Keratinocyte (primary cell): Measurements from ENCODE around the gene RHOBTB1.

Source experiments
- EZH2 ChIP-seq: IDR thresholded peaks from one replicate; pipeline ENCODE4 v1.6.1; 2012; ENCODE audit warnings: inconsistent platforms, mild to moderate bottlenecking, low read length, moderate library complexity
- TF ChIP-seq, protein P1 (sequence below), 3 experiments: IDR thresholded peaks in 1 of 3; conservative IDR thresholded peaks in 1 of 3; optimal IDR thresholded peaks in 1 of 3; 2 replicates in 2 of 3; 3 replicates in 1 of 3; pipeline versions ENCODE3 to v1.5.1; 2011; ENCODE audit warnings: low read length in 3 of 3, mild to moderate bottlenecking in 3 of 3, moderate library complexity in 2 of 3, control low read depth in 1 of 3, inconsistent platforms in 1 of 3; ENCODE audit not compliant: insufficient read depth in 2 of 3; ENCODE audit errors: extremely low read depth in 1 of 3

- TF ChIP-seq, protein P1, sequence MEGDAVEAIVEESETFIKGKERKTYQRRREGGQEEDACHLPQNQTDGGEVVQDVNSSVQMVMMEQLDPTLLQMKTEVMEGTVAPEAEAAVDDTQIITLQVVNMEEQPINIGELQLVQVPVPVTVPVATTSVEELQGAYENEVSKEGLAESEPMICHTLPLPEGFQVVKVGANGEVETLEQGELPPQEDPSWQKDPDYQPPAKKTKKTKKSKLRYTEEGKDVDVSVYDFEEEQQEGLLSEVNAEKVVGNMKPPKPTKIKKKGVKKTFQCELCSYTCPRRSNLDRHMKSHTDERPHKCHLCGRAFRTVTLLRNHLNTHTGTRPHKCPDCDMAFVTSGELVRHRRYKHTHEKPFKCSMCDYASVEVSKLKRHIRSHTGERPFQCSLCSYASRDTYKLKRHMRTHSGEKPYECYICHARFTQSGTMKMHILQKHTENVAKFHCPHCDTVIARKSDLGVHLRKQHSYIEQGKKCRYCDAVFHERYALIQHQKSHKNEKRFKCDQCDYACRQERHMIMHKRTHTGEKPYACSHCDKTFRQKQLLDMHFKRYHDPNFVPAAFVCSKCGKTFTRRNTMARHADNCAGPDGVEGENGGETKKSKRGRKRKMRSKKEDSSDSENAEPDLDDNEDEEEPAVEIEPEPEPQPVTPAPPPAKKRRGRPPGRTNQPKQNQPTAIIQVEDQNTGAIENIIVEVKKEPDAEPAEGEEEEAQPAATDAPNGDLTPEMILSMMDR (optimal IDR thresholded peaks at IDR 0.05 in 1 of 3, IDR thresholded peaks at IDR 0.05 in 1 of 3, conservative IDR thresholded peaks at IDR 0.05 in 1 of 3; ENCODE audit: extremely low read depth in 1 of 3, insufficient read depth in 2 of 3, low read length in 3 of 3): no peak
- no peak for TF ChIP-seq EZH2
These were observed 46.7 kb upstream of the RHOBTB1 start for GRCh38 chr10:60990663-60991062.
